Endometrium (tissue), 2 donors: ENCODE measurements around the gene GTPBP6.
A peak's percentile ranks its signal among the peaks of the same experiment; 100 is the strongest.
"Not testable (repeated sequence)": the region's sequence is repeated elsewhere in the genome, so short reads cannot be mapped to it uniquely, and the experiment has no call there.

Experiments
- FAIRE-seq: peaks from 2 replicates; lab custom pipeline; 2012; peaks lifted over from hg19 to GRCh38; lab: Jason Lieb, UNC
- donor health status: control.
- donor health status: control.

The GTPBP6 gene

GRCh38 chrX:334971-335757 lies 16.6 kb upstream of the GTPBP6 start:
- FAIRE-seq = no peak

DNA sequence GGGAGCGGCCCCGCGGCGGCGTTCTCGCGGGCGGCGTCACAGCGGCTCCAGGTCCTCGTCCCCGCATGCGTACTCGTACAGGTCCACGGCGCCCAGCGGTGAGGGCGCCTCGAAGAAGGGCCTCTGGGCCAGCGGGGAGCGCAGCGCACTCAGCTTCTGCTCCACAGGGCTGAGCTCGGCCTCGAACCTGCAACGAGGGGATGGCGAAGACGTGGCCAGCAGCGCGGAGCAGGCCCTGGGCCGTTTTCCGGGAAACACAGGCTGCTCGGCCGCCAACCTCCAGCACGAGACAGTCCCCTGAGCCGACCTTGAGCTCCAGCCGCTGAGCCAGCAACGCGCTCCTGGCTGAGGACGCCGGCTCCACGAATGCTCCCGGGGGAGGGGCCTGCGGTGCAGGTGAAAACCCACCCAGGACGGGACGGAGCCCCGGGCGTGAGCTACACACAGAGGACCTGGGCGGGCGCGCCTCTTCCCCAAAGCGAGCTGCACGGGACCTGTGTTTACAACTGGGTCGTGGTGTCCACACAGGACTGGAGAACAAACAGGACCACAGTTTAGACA lies 15.8 kb upstream of the GTPBP6 start:
- FAIRE-seq = no peak

- FAIRE-seq = no peak
These were observed 15.2 kb upstream of the GTPBP6 start for GRCh38 chrX:333611-334311.

- no peak for FAIRE-seq
These were observed 14.5 kb upstream of the GTPBP6 start for GRCh38 chrX:332916-333610.

DNA sequence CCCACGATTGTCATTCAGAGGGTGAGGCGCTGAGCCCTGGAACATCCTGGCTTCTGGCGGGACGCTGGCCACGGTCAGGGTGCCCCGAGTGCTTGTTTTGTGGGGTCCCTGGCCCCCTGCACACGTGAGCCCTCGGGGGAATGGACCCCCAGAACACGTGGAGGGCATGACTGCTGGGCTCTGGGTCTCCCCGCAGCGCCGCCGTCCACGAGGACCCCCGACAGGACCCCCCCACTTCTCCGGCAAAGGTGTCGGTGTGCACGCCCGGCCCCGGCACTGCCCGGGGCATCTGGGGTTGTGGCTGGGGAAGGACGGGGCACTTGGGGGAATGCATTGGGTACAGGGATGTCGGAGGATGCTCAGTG lies 13.9 kb upstream of the GTPBP6 start:
- FAIRE-seq = no peak

DNA sequence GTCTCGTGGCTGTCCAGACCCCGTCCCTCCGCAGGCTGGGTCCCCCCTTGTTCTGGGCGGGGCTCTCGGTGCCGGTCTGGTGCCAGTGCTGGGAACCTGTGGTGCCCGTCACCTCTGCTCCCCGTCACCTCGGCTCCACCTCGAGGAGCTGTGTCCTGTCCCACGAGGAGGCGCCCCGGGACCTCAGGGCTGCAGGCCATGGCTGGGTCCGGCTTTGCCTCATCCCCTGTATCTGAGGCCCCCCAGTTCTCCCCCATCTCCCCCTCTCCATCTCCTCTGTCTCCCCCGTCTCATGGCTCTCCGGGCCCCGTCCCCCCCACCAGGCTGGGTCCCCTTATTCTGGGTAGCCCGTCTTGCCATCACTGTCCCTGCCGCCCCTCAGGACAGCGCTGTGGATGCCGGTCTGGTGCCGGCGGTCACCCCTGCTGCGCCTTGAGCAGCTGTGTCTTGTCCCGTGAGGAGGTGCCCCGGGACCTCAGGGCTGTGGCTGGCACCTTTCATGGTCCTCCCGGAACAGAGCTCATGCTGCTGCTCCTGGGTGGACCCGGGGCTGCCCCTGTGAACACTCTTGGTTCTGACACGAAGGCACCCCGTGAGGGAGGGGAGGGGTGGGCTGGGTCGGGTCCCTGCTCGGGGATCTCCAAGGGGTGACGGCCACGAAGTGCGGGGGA lies 13.4 kb upstream of the GTPBP6 start:
- no peak for FAIRE-seq

DNA sequence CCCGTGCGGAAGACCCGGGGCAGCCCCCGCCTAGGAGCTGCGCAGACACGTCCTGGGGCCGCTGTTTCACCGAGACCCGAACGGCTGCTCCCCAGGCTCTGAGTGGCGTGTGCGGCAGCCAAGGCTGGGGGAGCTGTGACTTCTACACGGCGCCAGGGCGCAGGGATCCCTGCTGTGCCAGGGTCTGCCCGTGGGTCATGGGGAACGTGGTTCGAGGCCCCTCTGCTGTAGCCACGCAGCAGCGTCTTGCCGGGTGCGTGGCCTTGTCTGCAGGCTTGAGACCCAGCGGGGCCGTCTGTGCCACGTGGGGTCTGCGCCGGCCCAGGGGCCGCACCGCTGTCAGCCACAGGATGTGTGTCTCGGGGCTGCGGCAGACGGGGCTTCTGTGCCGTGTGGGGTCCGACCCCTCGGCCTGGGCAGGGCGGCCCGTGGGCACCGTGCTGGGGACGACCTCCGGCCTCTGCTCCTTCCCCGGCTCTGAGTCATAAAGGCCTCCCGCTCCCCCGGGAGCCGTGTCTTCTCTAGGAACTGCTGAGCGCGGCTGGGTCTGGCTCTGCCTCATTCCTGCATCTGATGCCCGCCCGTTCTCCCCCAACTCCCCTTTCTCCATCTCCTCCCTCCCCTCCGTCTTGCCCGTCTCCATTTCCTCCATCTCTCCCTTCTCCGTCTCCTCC lies 12.7 kb upstream of the GTPBP6 start:
- no peak for FAIRE-seq

DNA sequence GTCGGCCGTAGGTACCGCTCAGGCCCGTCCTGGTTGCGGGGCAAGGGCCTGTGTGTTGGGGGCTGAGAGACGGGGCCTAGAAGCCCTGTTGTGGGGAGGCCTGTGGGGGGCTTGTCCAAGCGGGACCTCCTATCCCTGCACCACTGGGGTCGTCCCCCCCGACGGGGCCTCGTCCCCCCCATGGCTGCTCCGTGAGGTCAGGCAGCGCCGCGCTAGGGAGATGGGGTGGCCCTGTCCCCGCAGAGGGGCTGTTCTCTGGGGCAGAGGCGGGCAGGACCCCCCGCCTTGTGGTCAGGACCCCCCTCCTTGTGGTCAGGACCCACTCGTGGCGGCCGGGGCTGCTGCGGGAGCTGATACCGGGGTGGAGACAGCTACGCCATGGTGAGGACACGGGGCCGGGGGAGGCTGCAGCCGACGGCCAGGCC lies 12.1 kb upstream of the GTPBP6 start:
- FAIRE-seq = no peak

GRCh38 chrX:330141-330725 lies 11.6 kb upstream of the GTPBP6 start:
- FAIRE-seq = not testable (repeated sequence)

DNA sequence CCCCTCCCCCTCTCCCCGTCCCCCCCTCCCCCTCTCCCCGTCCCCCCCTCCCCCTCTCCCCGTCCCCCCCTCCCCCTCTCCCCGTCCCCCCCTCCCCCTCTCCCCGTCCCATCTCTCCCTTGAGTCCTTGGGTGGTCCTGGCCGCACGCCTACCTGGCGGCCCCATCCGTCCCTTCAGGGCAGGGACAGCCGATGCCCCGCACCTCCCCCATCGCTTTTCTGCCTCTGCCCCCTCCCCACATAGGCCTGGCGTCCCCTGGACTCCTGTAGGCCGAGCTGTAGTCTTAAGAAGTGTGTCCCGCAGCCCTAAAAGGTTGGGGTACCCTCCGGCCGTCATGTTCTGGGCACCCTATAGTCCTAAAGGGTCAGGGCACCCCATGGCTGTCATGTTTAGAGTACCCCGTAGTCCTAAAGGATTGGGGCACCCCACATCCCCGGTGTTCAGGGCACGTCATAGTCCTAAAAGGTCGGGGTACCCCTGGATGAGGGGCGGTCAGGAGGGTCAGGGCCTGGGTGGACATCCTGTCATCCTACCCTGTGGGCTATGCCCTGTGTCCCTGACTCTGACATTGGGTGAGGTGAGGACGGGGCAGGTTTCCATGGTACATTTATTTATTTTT lies 10.8 kb upstream of the GTPBP6 start:
- no peak for FAIRE-seq

DNA sequence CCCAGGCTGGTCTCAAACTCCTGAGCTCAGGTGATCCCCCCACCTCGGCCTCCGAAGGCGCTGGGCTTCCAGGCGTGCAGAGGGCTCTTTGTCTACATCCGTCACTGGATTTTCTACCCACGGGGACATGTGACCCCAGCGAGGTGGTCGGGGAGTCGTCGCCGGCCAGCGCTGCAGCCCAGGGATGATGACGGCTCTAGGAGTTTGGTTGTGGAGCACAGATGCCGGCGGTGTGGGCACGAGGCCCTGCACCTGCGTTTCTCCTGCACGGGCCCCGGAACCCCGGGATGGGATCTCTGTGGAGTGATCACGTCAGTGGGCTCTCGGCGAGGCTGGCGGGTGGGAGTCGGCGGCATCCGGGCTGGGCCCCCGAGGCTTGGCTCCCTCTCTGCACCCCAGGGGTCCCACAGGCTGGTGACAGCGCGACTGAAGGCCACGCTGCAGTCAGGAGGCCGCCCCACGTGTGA lies 9.1 kb upstream of the GTPBP6 start:
- no peak for FAIRE-seq

DNA sequence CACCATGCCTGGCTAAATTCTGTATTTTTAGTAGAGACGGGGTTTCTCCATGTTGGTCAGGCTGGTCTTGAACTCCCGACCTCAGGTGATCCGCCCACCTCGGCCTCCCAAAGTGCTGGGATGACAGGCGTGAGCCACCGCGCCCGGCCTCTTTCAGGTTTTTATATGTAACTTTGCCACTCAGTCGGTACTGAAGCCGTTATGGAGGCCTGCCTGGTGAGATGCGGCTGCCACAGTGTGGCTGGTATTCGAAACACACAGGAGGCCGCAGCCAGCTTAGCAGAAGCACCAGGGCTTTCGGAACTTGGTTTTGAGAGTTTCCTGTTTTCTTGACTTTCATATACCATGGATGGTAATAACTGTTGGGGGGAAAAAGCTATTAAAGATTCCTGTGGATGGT lies 6.1 kb upstream of the GTPBP6 start:
- FAIRE-seq = not testable (repeated sequence)

DNA sequence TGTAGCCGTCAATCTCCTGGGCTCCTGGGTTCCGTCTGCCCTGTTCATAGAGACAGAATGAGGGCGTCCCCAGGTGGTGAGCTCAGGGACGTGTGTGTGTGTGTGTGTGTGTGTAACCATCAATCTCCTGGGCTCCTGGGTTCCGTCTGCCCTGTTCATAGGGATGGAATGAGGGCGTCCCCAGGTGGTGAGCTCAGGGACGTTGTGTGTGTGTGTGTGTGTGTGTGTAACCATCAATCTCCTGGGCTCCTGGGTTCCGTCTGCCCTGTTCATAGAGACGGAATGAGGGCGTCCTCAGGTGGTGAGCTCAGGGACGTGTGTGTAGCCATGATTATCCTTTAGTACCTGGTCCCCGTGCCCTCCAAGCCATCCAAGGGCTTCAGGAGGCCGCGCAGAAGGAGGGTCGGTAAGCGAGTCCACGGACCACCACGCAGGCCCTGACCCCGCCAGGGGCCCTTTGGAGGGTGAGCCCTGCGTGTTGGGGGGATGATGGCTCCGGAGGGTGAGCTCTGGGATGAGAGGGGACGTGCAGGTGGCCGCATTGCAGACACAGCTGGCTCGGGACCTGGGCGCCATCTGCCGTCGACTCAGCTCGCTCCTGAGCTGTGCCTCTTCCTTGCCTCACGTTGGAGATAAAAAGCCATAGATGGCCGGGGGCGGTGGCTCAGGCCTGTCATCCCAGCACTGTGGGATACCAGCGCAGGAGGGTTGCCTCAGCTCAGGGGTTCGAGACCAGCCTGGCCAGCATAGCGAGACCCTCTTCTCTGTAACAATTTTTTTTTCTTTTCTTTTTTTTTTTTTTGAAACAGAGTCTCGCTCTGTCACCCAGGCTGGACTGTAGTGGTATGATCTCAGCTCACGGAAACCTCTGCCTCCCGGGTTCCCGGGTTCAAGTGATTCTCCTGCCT lies 5.4 kb upstream of the GTPBP6 start:
- FAIRE-seq = peak; percentile 100

DNA sequence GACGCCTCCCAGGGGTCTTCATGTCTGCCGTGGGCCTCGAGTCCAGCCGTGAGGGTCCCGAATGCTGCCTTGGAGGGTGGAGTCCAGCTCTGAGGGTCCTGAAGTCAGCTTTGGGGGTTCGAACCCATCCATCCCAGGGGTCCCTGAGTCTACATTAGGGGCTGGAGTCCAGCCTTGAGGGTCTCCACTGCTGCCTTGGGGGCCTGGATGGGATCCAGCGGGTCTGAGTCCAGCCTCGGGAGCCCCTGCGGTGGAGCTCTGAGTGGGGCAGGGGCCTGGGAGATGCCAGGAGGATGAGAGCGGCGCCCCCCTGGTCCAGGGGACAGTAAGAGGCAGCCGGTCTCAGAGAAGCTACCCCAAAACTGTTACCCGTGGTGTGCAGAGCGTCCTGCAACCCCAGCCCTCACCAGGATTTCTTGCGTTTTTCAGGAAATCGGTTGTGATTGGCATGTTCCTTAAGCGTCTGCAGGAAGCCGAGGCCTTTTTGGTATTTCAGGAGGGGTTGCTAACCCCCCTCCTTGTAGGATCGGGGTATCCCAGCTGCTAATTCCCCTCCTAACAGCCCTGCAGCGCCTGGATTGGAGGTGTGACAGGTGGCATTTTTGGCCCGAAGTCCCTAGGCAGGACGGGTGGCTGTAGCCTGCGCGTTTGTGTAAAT lies 1.7 kb upstream of the GTPBP6 start:
- FAIRE-seq = no peak

- FAIRE-seq = no peak
These were observed 1.1 kb upstream of the GTPBP6 start for GRCh38 chrX:319579-320125.

- FAIRE-seq = no peak
These were observed 393 bp downstream of the GTPBP6 start for GRCh38 chrX:318068-318738.

GRCh38 chrX:317424-318067 lies 1.1 kb downstream of the GTPBP6 start:
- FAIRE-seq = no peak
